ENCODE data around the gene C10orf95.
"Not testable (repeated sequence)": the region's sequence is repeated elsewhere in the genome, so short reads cannot be mapped to it uniquely, and the experiment has no call there.

C10orf95 gene

GRCh38 chr10:102465466-102465865, 14.1 kb upstream of the C10orf95 start:
- DNase-seq (ENCODE audit: low read depth in 3 of 3, low spot score in 1 of 3): no peak

GRCh38 chr10:102463983-102464382, 12.6 kb upstream of the C10orf95 start:
- DNase-seq (ENCODE audit: low read depth in 3 of 3, low spot score in 1 of 3): no peak

GRCh38 chr10:102462512-102463054, 11.2 kb upstream of the C10orf95 start:
- no peak for DNase-seq (ENCODE audit: low read depth in 3 of 3, low spot score in 1 of 3)

GRCh38 chr10:102461187-102462054, 10.1 kb upstream of the C10orf95 start:
- DNase-seq (ENCODE audit: low read depth in 3 of 3, low spot score in 1 of 3): peak; percentile 88 to 91 (median 88)

- DNase-seq (ENCODE audit: low read depth in 3 of 3, low spot score in 1 of 3): no peak
Observed at GRCh38 chr10:102460836-102461186, 9.5 kb upstream of the C10orf95 start.

GRCh38 chr10:102458656-102459055, 7.3 kb upstream of the C10orf95 start:
- DNase-seq (ENCODE audit: low read depth in 3 of 3, low spot score in 1 of 3): no peak

- DNase-seq (ENCODE audit: low read depth in 3 of 3, low spot score in 1 of 3): no peak
Observed at GRCh38 chr10:102457591-102458150, 6.3 kb upstream of the C10orf95 start.

GRCh38 chr10:102455893-102456471, 4.6 kb upstream of the C10orf95 start:
- DNase-seq (ENCODE audit: low read depth in 3 of 3, low spot score in 1 of 3): no peak

GRCh38 chr10:102454662-102455487, 3.5 kb upstream of the C10orf95 start:
- not testable (repeated sequence) for DNase-seq (ENCODE audit: low read depth in 3 of 3, low spot score in 1 of 3)

- DNase-seq (ENCODE audit: low read depth in 3 of 3, low spot score in 1 of 3): no peak
Observed at GRCh38 chr10:102453502-102453901, 2.2 kb upstream of the C10orf95 start.

- DNase-seq (ENCODE audit: low read depth in 3 of 3, low spot score in 1 of 3): no peak
Observed at GRCh38 chr10:102452672-102453340, 1.5 kb upstream of the C10orf95 start.

GRCh38 chr10:102450374-102451104, 804 bp downstream of the C10orf95 start:
- peak; percentile 67 to 80 (median 77) for DNase-seq (ENCODE audit: low read depth in 3 of 3, low spot score in 1 of 3)

- no peak for DNase-seq (ENCODE audit: low read depth in 3 of 3, low spot score in 1 of 3)
Observed at GRCh38 chr10:102450124-102450373, 1.3 kb downstream of the C10orf95 start.

- DNase-seq (ENCODE audit: low read depth in 3 of 3, low spot score in 1 of 3): peak; percentile 63 to 75 (median 68)
Observed at GRCh38 chr10:102449321-102450123, 1.8 kb downstream of the C10orf95 start.

- no peak for DNase-seq (ENCODE audit: low read depth in 3 of 3, low spot score in 1 of 3)
Observed at GRCh38 chr10:102444851-102445250, 6.5 kb downstream of the C10orf95 start.

GRCh38 chr10:102438374-102438773, 13.0 kb downstream of the C10orf95 start:
- no peak for DNase-seq (ENCODE audit: low read depth in 3 of 3, low spot score in 1 of 3)

GRCh38 chr10:102437515-102437914, 13.8 kb downstream of the C10orf95 start:
- DNase-seq (ENCODE audit: low read depth in 3 of 3, low spot score in 1 of 3): no peak

GRCh38 chr10:102436312-102436711, 15.0 kb downstream of the C10orf95 start:
- no peak for DNase-seq (ENCODE audit: low read depth in 3 of 3, low spot score in 1 of 3)

- peak in 1 of 3 donors; percentile 15 for DNase-seq (ENCODE audit: low read depth in 3 of 3, low spot score in 1 of 3)
Observed at GRCh38 chr10:102435529-102436233, 15.7 kb downstream of the C10orf95 start.

Data from stimulated activated CD4-positive, alpha-beta T cell treated with anti-CD3 and anti-CD28 coated beads, TNF-alpha, amount 100 ng/mL, for 1 hour (primary cell).